ENCODE results near the gene OR10P1.

Gene OR10P1

GRCh38 chr12:55633151-55633550, 3.5 kb upstream of the OR10P1 start:
- DNase-seq = no peak
- Histone ChIP-seq H3K27me3 (peaks cover 47% of the 10 kb centered on the region), H3K4me1 (no peaks in the 10 kb centered on the region), H3K9me3 (no peaks in the 10 kb centered on the region), H3K4me3 (ENCODE audit: low read depth, low read length) (no peak overlapping the region), H3K36me3 (no peaks in the 10 kb centered on the region)
- TF ChIP-seq CTCF (IDR thresholded peaks at IDR 0.05; ENCODE audit: low read depth, low read length) = no peak

GRCh38 chr12:55636116-55636655, 506 bp upstream of the OR10P1 start:
- no peaks in the 10 kb centered on the region for H3K4me1 ChIP-seq
- no peak for TF ChIP-seq CTCF (IDR thresholded peaks at IDR 0.05; ENCODE audit: low read depth, low read length)
- H3K36me3 ChIP-seq = no peaks in the 10 kb centered on the region
- H3K27me3 ChIP-seq = peaks cover 43% of the 10 kb centered on the region
- H3K9me3 ChIP-seq = no peaks in the 10 kb centered on the region
- no peak overlapping the region for H3K4me3 ChIP-seq (ENCODE audit: low read depth, low read length)
- DNase-seq = no peak

- H3K4me1 ChIP-seq = no peaks in the 10 kb centered on the region
- no peak for DNase-seq
- peaks cover 39% of the 10 kb centered on the region for H3K27me3 ChIP-seq
- TF ChIP-seq CTCF (IDR thresholded peaks at IDR 0.05; ENCODE audit: low read depth, low read length) = no peak
- H3K4me3 ChIP-seq (ENCODE audit: low read depth, low read length) = no peak overlapping the region
- H3K36me3 ChIP-seq = no peaks in the 10 kb centered on the region
- H3K9me3 ChIP-seq = no peaks in the 10 kb centered on the region
These were observed 775 bp downstream of the OR10P1 start for GRCh38 chr12:55637467-55637866.

- peaks cover 14% of the 10 kb centered on the region; the same call in 1 of the 2 replicates for H3K27me3 ChIP-seq
- DNase-seq = no peak
- no peaks in the 10 kb centered on the region for H3K9me3 ChIP-seq
- TF ChIP-seq CTCF (IDR thresholded peaks at IDR 0.05; ENCODE audit: low read depth, low read length) = no peak
- no peaks in the 10 kb centered on the region for H3K36me3 ChIP-seq
- no peaks in the 10 kb centered on the region for H3K4me1 ChIP-seq
- no peak overlapping the region for H3K4me3 ChIP-seq (ENCODE audit: low read depth, low read length)
These were observed 4.9 kb downstream of the OR10P1 start for GRCh38 chr12:55641595-55641994.

GRCh38 chr12:55642267-55642666, 5.6 kb downstream of the OR10P1 start:
- H3K4me3 ChIP-seq (ENCODE audit: low read depth, low read length) = no peak overlapping the region
- no peak for TF ChIP-seq CTCF (IDR thresholded peaks at IDR 0.05; ENCODE audit: low read depth, low read length)
- no peaks in the 10 kb centered on the region for H3K4me1 ChIP-seq
- no peaks in the 10 kb centered on the region for H3K36me3 ChIP-seq
- DNase-seq = no peak
- no peaks in the 10 kb centered on the region for H3K9me3 ChIP-seq
- peaks cover 12% of the 10 kb centered on the region; the same call in 1 of the 2 replicates for H3K27me3 ChIP-seq

GRCh38 chr12:55642669-55643068, 6.0 kb downstream of the OR10P1 start:
- no peaks in the 10 kb centered on the region for H3K36me3 ChIP-seq
- H3K27me3 ChIP-seq = peaks cover 8% of the 10 kb centered on the region; the same call in 1 of the 2 replicates
- TF ChIP-seq CTCF (IDR thresholded peaks at IDR 0.05; ENCODE audit: low read depth, low read length) = no peak
- H3K4me1 ChIP-seq = no peaks in the 10 kb centered on the region
- no peak for DNase-seq
- no peak overlapping the region for H3K4me3 ChIP-seq (ENCODE audit: low read depth, low read length)
- H3K9me3 ChIP-seq = no peaks in the 10 kb centered on the region
